GM19452 (cell line): ENCODE results near the gene WNK1.
"Not testable (repeated sequence)": the region's sequence is repeated elsewhere in the genome, so short reads cannot be mapped to it uniquely, and the experiment has no call there.

ENCODE experiments used
- ATAC-seq: cut with Tn5 transposase; IDR thresholded peaks from one replicate; pipeline ENCODE4 v1.9.1; 2021; ENCODE audit not compliant: unreplicated experiment

The WNK1 gene

GRCh38 chr12:751999-752694 is at the start of gene WNK1:
WNK1 (plus strand) TSS chr12:752579; CDS start chr12:753566, 987 bp downstream.
- peak; percentile 43 for ATAC-seq

GRCh38 chr12:704516-705242 is 47.7 kb upstream of the WNK1 start:
- ATAC-seq, result no peak

- ATAC-seq, result not testable (repeated sequence)
These were observed 44.3 kb upstream of the WNK1 start for GRCh38 chr12:708084-708483.

DNA sequence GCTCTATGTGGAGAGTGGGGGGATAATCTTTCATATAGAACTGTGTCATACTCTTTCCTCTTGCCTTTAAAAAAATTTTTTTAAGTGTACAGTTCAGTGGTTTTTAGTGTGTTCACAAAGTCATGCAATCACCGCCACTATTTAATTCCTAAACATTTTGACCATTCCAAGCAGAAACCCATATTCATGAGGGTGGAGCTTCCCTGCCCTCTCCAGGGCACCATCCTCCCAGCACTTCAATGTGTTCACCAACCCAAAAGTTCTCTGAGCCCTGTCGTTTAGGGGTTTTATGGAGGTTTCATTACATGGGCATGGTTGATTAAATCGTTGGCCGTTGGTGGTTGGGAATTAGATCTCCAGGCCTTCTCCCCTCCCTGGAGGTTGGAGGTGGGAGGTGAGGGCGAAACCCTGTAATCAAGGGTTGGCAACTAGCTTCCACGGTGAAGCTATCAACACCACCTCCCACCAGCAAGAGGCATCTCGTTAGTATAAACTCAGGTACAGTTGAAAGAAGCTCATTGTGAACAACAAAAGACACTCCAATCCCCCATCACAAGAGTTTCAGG is 42.8 kb upstream of the WNK1 start:
- no peak for ATAC-seq

- ATAC-seq, result no peak
These were observed 40.1 kb upstream of the WNK1 start for GRCh38 chr12:712172-712863.

DNA sequence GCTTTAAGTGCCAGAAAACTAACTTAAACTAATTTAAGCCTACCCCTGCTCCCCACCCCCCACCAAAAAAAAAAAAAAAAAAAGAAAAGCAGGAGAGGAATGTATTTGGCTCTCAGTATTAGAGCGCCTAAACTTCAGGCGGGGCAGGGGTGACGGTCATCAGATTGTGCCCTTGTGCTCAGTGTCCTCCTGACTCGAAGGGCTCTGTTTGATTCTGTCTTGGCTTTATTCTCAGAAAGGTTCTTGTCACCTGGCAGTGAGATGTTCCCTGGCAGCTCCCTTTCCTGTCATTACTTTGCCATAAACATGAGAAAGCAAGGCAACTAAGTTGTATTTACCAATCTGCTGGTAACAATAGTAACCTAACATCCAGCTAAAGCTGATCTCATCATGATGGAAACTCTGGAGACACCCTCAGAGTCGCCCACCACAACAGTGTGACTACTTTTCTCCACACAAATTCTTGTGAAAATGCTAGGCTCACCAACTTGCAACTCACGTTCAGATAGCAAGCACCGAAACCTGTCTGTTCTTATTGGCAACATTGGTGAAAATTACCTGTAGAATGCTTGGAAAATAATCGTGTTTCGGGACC is 39.0 kb upstream of the WNK1 start:
- ATAC-seq, result no peak

DNA sequence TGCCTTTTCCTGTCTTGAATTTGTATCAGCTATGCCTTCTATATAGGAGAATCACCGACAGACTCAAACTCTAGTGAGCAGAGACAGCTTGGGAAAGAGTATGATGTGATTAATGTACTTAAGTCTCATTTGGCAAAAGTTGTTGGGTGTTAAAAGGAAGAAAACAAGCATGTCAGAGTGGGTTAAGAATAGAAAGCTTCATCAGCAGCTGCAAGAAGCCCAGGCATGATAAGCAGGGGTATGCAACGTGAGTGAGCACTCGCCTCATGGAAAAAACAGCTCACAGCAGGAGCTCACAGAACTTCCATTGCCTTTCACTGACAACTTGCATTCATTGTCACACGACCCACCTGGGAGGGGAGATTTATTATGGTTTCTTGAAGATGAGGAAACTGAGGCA is 35.9 kb upstream of the WNK1 start:
- no peak for ATAC-seq

DNA sequence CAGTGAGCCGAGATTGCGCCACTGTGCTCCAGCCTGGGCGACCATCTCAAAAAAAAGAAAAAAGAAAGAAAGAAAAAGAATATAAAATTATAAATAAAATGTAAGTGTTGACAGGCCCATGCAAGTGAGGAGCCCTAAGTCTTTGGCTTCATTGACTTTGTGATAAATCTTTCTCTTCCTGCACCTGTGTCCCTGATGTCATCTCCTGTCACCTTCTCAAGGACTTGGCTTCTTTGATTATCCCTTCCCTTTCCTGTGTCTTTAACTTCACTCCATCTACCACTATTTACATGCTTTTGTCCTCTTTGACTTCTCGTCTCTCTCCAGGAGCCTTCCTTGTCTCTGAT is 33.6 kb upstream of the WNK1 start:
- ATAC-seq, result no peak

DNA sequence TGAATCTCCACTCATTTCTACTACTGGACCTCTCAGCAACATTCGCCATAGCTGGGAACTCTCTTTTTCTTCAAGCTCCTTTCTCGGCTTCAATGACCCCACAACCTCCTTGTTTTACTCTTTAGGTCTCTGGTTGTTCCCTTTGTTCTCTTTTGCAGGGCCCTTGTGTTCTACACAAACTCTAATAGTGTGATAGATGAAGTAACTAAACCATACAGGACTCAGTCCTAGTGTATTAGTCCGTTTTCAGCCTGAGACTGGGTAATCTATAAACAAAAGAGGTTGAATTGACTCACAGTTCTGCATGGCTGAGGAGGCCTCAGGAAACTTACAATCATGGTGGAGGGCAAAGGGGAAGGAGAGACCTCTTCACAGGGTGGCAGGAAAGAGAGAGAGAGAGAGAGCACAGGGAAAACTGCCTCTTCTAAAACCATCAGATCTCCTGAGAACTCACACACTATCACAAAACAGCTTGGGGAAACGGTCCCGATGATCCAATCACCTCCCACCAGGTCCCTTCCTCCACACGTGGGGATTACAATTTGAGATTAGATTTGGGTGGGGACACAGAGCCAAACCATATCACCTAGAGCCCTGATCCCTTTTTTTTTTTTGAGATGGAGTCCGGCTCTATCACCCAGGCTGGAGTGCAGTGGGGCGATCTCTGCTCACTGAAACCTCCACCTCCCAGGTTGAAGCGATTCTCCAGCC is 32.0 kb upstream of the WNK1 start:
- ATAC-seq, result no peak

- ATAC-seq, result no peak
These were observed 28.1 kb upstream of the WNK1 start for GRCh38 chr12:724194-724855.

DNA sequence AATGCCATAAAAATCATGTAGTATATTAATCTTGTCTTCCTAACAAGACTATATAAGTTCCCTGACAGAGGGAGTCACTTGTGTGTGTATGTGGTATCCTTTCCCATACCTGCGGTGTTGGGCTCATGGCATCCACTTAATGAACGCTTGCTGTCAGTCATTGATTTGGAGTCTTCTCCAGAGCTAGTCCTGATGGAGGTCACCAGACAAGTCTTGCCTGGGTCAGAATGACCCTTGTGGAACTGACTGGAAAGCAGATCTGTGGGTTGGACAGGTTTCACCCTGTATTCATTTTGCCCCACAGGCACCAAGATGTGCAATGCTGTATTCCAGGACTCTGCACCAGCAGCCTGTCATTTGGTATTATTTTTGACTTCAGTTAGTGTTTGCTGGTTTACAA is 27.3 kb upstream of the WNK1 start:
- ATAC-seq, result no peak

GRCh38 chr12:726281-727140 is 25.9 kb upstream of the WNK1 start:
- no peak for ATAC-seq

- ATAC-seq, result no peak
These were observed 25.1 kb upstream of the WNK1 start for GRCh38 chr12:727321-727720.

- ATAC-seq, result no peak
These were observed 23.6 kb upstream of the WNK1 start for GRCh38 chr12:728781-729180.

DNA sequence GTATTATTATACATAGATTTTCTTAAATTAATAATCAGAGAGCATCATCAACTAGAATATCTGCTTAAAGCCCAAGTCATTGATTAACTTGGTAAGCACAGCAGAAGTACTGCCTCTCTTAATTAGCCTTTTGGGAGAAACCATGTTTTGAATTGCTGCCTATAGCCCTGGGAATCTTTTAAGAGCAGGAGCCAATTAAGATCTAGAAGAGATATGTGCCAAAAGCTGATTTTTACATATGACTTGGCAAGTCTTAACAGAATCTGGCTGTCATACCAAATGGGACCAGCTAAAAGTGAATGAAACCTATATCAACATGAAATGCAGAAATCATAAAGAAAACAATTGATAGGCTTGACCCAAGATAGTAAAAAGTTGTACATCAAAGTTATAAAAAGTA is 23.2 kb upstream of the WNK1 start:
- ATAC-seq, result no peak

DNA sequence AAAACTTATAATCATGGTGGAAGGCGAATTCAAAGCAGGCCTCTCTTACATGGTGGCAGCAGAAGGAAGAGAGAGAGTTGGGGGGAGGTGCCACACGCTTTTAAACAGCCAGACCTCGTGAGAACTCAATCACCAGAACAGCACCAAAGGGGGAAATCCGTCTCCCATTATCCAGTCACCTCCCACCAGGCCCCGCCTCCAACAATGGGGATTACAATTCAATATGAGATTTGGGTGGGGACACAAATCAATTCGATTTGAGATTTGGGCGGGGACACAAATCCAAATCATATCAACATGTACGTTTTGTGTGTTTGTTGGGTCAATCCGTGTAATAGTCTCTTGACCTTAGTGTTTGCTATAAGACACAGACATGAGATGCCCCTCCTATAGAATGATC is 21.8 kb upstream of the WNK1 start:
- ATAC-seq, result no peak

DNA sequence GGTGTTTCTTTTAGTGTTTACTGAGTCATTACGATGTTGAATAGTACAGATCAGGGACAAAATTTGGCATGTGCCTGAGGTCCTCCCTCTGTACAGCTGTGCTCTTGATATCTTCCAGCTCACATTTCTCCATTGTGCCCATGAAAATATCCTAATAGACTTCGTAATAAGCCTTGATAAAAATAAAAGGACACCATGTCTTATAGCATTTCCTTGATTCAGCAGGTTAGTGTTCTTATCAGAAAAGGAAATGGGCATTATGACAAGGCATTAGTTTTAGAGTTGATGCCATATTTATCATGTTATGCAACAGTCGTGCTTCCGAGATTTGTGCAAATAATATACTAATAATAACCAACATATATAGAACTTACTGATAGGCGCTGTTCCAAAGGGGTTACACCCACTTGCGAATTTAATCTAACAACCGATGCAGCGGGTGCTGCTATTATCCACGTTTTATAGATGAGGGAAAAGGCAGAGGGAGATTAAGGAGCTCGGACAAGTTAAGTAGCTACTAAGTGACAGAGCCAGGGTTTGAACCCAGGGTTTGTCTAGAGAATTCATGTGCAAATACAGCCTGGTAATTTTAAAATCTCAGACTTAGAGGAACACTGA is 15.1 kb upstream of the WNK1 start:
- ATAC-seq, result no peak

GRCh38 chr12:738712-739111 is 13.7 kb upstream of the WNK1 start:
- ATAC-seq, result no peak

DNA sequence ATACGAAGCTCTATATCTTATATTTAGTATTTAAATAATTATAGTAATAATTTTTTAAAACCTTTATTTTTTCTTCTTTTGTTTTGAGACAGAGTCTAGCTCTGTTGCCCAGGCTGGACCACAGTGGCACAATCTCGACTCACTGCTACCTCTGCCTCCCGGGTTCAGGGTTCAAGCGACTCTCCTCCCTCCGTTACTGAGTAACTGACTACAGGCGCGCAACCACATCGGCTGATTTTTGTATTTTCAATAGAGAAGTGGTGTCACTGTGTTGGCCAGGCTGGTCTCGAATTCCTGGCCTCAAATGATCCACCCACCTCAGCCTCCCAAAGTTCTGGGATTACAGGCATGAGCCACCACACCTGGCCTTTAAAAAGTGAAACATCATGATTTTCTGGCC is 13.0 kb upstream of the WNK1 start:
- ATAC-seq, result no peak
